ENCODE results near the gene LELP1.
"Not testable (repeated sequence)": the region's sequence is repeated elsewhere in the genome, so short reads cannot be mapped to it uniquely, and the experiment has no call there.

LELP1 gene

DNA sequence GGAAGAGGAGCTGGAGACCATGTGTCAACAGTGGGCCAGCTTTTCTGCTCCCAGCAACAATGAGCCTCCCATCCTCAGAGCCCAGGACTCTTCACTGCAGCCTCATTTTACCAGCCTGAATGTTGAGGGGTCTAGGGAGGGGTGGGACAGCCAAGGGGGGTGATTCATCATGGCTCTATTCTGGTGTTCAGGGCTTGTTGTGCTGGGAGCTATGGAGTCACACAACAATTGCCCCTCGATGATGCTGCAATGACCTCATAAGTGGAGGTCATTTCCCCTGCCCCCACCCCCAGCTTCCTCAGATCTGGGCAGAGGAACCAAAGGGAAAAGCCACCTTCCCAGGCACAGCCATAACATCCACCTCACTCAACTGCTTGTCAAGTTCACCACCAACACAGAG is at the start of gene LELP1:
TSS of gene LELP1 (plus strand) at position 301 of the 400 bp plus-strand sequence. CDS start 1,278 bp downstream, outside the sequence.
- DNase-seq = no peak

DNA sequence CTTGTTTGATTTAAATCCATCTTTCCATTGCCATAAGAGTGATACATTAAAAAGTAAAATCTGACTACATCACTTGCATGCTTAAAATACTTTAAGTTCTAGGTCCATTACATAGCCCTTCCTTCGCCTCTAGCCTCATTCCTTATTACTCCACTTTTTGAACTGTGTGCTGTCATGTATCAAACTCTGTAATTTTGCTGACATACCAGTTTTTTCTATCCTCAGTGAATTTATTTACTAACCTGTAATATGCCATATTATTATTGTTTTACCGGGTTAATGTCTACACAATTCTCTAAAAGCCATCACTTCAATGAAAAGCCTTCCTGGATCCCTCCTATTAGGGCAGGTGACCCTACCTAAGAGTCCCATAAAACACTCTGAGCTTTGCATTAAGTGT is 47.7 kb upstream of the LELP1 start:
- DNase-seq = no peak

DNA sequence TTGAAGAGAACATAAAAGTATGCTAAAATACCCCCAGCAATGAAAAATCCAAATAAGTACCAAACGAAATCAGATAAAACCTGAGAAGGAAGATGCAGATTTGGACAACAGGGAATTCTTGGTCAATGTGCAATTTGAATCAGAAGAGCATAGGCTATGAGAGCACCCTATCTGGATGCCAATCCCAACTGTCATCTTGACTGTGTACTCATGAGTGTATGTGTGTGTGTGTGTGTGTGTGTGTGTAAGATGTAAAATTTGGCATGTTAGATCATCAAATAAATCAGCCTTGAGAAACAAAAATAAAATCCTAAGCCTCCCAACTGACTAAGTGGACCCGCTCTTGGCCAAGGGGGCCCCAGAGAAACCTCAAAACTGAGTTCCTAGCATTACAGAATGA is 34.5 kb upstream of the LELP1 start:
- no peak for DNase-seq

DNA sequence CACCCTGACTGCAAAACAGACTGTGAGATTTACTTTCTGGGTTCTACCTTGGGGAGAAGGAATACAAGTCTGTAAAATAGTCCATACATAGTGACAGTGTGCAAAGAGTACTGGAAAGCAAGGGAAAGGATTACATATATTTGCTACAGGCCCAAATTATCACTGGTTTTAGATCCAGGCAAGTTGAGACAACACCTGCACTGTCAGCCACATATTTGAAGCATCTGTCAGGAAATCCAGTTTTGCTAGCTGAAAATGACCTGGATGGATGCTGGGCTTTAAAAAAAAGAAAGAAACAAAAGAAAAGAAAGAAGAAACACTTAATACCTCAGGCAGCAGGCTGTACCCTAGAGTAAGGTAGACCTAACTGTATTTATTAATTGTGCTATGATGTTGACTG is 28.6 kb upstream of the LELP1 start:
- no peak for DNase-seq

DNA sequence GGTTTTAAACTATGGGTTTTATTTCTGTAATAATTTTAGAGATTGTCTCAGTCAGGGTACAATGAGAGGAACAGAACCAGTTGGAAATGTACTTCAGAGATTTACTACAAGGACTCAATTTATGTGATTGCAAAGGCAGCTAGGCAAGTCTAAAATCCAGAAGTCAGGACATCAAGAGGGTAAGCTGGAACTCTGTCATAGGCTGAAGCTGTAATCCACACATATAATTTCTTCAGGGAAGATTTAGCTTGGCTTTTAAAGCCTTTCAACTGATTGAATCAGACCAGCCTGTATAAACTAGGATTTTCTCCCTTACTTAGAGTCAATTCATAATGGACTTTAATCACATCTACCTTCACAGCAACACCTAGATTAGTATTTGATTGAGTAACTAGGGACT is 24.3 kb upstream of the LELP1 start:
- DNase-seq = no peak

DNA sequence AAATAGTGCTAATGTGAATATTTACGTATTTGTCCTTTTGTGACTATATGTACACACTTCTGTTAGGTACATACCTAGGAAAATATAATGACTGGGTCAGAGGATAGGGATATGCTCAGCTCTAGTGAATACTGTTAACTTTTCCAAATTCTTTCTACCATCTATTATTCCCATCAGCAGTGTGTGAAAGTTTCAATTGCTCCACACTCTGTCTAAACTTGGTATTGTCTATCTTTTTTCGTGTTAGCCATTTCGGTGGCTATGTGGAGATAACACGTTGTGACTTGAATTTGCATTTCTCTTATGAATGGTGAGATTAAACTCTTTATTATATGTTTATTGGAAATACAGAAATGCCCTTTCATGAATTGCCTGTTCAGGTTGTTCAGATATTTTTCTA is 22.7 kb upstream of the LELP1 start:
- DNase-seq = no peak

DNA sequence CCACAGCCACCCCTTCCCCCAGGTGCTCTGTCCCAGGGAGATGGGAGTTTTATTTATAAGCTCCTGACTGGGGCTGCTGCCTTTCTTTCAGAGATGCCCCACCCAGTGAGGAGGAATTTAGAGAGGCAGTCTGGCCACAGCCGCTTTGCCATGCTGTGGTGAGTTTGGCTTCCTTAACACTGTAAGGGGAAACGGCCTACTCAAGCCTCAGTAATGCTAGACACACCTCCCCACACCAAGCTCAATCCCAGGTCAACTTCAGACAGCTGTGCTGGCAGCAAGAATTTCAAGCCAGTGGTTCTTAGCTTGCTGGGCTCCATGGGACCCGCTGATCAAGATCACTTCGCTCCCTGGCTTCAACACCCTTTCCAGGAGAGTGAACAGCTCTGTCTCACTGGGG is 14.9 kb upstream of the LELP1 start:
- DNase-seq = not testable (repeated sequence)

DNA sequence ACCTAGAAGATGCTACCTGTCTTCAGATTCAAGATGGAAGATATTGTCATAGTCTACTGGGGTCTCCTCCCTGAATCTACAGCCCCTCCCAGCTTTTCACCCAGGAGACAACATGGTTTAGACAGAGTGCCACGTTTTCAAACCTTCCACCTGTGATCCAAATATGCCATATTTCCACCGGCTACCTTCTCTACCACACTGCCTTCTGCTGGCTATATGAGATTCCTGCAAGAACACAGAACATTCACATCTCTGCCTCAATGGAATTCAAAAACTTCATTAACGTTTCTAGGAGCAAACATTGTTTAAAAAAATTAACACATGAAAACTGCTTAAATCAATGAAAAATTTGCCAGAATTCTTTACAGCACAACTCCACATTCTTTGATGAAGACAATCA is 12.9 kb upstream of the LELP1 start:
- no peak for DNase-seq

DNA sequence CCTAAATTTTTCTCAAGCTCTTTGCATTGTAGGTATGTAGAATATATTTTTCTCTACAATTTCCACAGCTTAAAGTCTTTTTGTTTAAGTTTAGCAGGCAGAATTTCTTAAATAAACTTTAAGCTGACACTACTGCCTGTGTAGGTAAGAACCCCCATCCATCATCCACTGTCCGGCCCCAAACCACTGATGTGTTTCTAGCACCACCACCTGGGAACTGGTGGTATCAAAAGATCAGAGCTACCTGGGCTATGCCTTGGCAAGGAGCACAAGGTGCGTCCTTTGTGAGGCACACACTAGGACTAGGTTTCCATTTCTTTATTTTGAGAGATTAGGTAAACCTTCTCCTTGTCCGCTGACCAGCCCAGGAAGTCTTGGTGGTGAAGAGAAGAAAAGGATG is 10.5 kb upstream of the LELP1 start:
- DNase-seq = no peak

DNA sequence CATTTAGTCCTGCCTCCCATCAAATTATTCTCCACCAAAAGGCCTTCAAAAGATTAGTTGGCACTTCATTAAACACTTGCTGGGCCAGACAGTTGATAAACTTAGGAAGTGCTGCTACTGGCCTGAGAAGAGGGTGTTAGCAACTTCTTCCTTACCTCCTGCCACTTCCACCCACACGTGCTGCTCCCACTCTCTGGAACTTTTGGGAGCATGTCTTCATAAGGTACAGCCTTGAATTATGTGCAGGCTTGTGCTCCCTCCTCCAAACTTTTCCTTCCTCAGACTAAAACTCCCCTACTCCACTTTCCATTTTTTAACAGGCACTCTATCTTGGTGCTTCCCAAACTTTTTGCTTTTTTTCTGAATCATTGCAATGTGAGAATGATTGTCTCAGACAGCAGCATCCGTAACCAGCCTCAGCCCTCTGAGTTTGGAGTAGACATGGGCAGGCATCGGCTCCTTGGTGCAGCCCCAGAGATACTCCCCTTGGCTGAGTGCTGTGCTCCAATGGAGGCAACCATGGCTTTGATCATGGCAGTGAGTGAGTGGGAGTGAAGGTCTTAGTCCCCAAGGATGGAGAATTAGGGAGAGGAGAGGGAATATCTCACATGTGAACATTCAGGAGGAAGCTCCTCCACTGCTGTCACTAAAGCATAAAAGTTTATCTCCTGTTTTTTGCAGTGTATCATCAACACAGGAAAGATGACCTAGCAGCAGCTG is 8.7 kb upstream of the LELP1 start:
- no peak for DNase-seq

DNA sequence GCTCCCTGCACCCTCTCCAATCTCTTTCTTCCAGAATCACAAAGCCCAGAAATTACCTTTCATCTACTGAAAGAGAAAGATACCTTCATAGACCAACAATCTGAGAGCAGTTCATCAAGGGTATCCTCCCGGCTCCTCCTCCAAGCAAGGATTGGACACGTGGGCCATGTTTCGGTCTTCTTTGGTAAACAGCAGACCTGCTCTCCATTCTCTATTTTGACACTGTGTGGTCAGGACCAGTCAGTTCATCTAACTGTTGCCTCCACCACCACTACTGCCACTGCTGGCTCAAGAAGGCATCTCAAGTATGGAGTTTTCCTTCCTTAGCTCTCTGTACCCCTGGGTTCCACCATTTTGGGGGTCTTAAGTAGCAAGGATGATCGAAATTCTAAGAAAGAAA is 8.0 kb upstream of the LELP1 start:
- DNase-seq = no peak

DNA sequence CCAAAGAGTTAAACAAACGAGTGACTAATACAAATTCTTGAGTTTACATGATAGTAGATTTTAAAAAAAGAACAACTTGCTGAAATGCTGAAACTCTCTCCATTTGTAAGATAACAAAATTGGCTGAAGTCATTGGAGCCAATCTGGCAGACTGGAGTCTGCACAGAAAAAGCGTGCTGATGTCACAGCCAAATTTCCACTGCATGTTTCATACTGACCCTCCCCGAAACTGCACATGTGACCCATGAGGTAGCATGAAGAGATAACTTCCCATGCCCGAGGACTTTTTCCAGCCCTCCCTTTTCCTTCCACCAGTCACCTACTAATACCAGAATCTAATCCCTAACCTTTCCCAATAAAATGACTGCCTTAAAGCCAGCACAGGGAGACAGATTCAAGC is 1.2 kb upstream of the LELP1 start:
- DNase-seq = no peak

DNA sequence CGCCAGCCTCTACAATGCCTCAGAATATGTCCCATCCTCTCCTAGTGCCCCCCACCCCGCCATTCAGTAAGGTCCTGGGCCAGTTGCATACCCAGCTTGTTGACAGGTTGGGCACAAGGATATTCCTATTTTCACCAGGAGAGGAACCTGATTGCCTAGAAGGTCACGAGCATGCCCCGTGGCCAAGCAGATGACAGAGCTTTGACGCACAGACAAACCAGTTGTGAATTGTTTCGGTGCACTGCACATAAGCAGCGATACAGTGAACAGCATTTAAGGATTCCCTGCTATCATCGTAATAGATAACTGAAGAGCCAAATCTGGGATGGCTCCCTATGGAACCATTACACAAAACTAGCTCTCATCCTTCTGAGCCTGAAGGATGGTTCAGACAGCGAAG is 3.4 kb downstream of the LELP1 start:
- DNase-seq = no peak

DNA sequence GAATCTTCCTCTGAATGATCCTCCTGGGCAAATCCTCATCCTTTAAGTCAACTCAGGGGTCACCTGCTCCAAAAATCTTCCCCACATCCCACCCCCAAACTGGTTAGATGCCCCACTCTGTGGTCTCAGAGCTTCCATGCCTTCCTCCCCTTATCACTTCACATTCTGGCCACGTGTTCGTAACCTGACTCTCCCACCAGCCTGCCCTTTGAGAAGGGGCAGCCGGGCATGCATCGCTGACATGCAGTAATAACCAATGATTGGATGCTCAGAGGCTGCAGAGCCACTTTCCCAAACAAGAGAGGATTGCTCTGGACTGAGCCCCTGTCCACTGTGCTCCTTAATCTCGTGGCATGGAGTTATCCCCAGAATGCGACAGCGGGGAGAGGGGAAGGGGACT is 7.0 kb downstream of the LELP1 start:
- no peak for DNase-seq

DNA sequence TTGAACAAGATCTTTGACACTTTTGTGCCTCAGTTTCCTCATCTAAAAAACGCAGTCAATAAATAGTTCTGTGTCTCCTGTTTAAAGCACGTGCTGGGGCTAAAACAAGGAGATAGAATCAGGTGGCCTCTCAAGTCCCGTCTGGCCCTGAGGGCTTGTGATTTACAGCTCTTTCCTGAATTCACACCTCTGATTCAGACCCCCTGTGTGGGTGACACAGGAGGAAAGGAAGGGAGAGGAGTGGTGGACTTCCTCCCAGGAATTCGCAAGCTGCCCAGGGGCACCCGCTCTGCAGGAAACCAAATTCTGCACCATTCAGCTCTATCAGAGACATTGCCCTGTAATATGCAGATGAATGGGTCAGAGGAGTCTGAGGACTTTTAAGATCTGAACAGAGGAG is 9.0 kb downstream of the LELP1 start:
- DNase-seq = no peak

DNA sequence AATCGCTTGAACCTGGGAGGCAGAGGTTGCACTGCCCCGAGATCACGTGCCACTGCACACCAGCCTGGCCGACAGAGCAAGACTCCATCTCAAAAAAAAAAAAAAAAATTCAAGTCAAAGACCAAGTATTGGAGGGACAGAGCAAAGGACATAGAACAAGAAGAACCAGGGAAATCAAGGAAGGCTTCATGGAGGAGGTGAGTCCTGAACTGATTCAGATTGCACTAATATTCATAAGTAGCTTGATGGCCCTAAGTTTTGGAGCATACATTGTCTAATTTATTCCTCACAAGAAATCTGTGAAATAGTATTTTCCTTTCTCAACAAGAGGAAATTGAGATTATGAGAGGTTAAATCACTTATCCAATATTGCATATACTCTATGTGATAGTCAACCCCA is 10.3 kb downstream of the LELP1 start:
- no peak for DNase-seq

DNA sequence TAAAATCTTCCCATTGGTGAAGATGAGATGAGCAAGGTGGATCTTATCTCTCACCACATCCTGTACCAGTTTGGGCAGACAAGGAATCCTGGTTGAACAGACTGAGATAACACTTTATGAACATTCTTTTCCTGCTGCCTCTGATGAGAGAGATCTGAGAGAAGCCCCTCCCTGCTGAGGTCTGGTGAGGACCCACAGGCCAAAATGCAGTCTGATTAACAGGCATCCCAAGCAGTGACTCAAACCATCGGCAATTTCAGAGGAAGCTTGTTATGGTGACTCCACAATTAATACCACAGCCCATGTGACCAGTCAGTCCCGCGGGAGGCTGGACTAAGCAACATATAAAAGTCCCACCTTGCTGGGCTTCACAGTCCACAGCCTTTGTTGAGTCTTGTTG is 14.0 kb downstream of the LELP1 start, which contains the start of gene PRR9:
TSS of gene PRR9 (plus strand) at position 373 of the 400 bp plus-strand sequence. CDS start 561 bp downstream, outside the sequence.
- no peak for DNase-seq

DNA sequence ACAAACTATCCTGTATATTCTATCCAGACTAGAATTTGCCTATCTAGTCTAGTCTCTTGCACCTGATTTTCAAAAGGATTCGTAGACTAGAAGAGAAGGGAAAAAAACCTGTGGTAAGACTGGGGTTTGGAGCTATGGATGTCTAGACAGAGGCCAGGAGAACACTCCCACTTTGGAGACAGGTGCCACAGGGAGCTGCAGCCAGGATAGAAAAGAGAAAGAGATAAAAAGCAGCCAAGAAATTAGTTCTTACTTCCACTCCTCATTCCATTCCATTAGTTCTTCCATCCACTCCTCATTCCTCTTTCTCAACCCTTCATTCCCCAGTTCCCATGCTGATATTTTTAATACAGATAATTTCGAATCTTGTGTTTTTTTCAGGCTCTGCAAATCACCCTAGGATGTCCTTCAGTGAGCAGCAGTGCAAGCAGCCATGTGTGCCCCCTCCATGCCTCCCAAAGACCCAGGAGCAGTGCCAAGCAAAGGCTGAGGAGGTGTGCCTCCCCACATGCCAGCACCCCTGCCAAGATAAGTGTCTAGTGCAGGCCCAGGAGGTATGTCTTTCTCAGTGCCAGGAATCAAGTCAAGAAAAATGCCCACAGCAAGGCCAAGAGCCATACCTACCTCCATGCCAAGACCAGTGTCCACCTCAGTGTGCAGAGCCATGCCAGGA is 14.7 kb downstream of the LELP1 start:
- no peak for DNase-seq

DNA sequence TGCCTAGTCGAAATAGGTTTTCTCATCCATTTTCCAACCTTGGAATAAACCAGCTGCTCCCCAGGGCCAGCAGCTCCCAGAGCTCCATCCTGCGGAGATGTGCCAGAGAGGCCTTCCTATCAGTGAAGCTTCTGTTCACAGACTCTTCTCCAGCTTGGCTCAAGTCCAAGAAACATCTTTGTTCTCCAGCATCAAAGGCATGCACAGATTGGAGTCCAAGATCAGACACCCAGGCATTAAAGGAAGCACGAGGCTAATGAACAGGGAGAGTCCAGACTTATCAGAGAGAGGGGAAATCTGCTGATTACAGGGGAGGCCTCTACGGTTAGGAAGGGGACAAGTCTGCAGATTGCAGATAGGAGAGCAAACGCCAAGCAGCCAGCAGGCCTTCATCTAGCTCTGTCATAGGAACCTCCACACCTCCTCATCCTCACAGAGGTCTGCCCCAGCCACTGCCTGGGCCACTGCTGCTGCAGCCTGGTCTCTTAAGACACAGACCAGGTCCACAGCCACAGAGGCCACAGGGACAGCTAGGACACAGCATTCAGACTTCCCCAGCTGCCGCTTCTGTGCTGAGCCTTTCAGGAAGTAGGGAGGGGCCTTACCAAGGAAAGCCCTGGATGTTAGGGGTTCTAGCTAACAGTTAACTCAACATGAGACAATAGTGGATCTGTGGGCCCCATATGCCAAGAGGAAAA is 17.5 kb downstream of the LELP1 start:
- no peak for DNase-seq

DNA sequence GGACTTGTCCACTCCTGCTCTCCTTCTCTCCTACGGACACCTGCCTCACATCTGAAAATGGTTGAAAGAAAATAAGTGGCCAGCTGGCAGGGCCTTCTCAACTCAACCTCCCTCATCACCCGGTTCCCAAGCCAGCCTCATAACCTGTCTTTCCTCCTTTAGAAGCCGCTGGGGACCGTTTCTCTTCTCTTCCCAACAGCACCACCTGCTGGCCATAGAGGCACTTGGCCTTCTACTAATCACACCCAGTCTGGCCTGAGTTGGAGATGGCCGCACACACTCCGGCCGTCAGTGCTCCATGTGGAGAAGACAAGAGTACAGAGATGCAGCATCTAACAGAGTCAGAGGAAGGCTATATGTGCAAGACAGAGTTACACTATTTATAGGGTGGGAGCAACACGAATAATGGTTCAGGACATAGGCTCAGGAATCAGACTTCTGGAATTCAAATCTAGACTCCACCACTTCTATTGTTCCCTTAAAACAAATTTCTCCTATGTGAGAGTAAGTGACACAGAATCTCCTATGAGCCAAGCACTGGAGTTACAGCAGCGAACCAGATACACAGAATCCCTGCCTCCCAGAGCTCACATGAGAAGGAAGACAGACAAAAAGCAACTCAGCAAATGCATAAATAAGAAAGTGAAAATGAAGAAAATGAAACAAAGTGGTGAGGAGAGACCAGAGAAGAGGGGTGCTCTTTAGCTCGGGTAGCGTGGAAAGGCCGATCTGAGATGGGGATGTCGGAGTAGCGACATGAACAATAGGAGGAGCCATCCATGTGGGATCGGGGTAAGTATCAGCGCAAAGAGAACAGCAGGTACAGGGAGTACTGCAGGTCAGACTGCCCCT is 20.0 kb downstream of the LELP1 start:
- DNase-seq = peak; percentile 23 to 25

DNA sequence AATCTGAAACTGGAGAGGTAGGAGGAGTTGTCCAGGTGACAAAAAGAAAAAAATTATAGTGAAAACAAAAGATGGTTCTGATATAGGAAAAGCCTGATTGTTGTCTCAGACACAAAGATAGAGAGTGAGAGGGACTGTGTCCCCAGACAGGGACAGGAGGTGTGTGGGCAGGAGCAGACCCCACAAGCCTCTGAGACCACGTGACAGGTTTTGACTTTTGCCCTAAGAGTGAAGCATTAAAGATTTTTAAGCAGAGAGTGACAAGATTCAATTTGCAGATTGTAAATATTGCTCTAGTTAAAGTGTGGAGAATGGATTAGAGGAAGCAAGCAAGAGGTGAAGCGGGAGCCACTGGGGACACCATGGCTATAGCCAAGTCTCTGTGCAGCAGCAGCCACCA is 24.6 kb downstream of the LELP1 start:
- DNase-seq = no peak

DNA sequence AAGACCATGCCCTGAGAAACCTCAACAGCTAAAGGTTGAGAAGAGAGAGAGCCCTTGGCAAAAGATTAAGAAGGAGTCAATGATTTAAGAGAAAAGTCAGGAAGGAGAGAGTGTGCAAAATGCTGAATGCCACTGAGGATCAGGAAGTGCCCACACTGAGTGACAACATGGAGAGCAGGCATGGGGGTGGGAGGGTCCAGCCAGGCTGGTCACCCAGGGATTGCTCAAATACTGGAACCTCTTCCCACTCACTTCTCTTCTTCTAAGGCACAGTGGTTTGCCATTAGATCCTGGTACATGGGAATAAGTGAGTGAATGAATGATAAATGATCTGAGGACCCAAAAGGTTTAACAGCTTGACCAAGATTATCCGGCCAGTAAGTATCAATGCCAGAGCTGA is 25.3 kb downstream of the LELP1 start:
- no peak for DNase-seq

Data from activated CD4-positive, alpha-beta T cell treated with anti-CD3 and anti-CD28 coated beads, Interleukin-2, amount 50 U/mL, for 4 hours (primary cell).